Prostate gland (tissue), 2 donors: ENCODE data around the gene NCOA7.

Experiments used
- CTCF ChIP-seq, 4 experiments: fragments of 200-600 bp in 2 of 4; fragments of 450-650 bp in 2 of 4; sonication (generic) in 2 of 4; IDR thresholded peaks; 1 replicate in 3 of 4; 2 replicates in 1 of 4; pipeline ENCODE4 v1.5.1; 2016 to 2019; ENCODE audit warnings: antibody characterized with exemption in 4 of 4, mild to moderate bottlenecking in 2 of 4, moderate library complexity in 2 of 4
- POLR2A ChIP-seq: fragments of 450-650 bp; IDR thresholded peaks from one replicate; pipeline ENCODE4 v1.6.1; 2016; ENCODE audit warnings: antibody characterized with exemption, mild to moderate bottlenecking

- no peak for TF ChIP-seq POLR2A
- TF ChIP-seq CTCF (IDR thresholded peaks at IDR 0.05) = no peak
These were observed 122.4 kb downstream of the NCOA7 start for GRCh38 chr6:125913145-125913544.
